NB4 (cell line): ENCODE data around the gene MED8.
"Not testable (repeated sequence)": the region's sequence is repeated elsewhere in the genome, so short reads cannot be mapped to it uniquely, and the experiment has no call there.

ENCODE experiments used
- DNase-seq: peaks from one replicate; pipeline ENCODE4 v3.0.0; 2010; ENCODE audit warnings: low read depth
- H3K4me3 ChIP-seq: one replicate; pipeline ENCODE4 v1.5.1; 2011; ENCODE audit warnings: mild to moderate bottlenecking, low read depth, low read length, moderate library complexity
- MAX ChIP-seq: IDR thresholded peaks from 2 replicates; pipeline ENCODE4 v1.6.1; 2011; ENCODE audit warnings: low read depth, low read length
- MYC ChIP-seq: IDR thresholded peaks from 2 replicates; pipeline ENCODE4 v1.6.1; 2011; ENCODE audit warnings: low read depth, low read length
- POLR2A ChIP-seq: IDR thresholded peaks from 2 replicates; pipeline ENCODE4 v1.6.1; 2011; ENCODE audit warnings: mild to moderate bottlenecking; ENCODE audit not compliant: insufficient read length; ENCODE audit errors: extremely low read depth
- TF ChIP-seq, protein P1 (sequence below): IDR thresholded peaks from one replicate; pipeline ENCODE4 v1.5.1; 2012; ENCODE audit warnings: low read depth, low read length

The MED8 gene

DNA sequence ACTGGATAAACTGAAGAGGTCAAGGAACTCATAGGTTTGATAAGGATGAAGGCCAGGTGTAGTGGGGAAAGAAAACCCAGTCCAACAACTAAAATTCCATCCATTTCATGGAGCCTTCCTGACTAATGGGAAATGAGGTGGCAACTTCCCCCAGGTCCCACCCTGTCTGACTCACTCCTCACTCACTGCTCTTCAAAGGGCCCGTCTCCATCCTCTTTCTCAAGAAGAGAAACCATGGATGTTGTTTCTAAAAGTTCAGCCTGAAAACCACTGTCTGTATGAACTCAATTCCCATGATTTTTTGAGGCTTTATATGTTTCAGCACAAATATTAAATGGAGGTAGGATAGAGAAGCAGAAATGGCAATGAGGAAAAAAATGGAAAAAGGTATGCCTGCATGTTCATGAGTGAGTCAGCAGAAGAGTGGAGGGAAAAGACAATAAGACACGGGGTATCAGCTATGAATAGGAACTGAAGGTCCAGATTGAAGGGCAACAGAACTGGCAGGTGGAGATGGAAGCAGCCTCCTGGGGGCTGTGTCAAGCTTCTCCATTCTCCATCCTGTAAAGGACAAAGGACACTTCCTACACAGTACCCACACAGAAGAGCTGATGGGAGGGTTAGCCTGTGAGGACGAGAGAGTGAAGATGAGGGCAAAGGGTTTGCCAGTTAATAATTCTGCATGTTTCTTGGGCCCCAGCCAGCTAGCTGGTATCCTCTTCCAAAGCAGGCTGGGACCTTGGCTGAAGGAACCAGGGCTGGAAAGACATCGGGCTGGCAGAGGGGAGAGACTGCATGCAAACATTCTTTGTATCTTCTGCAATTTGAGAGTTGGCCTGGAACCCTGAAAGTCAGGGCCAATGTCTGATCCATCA lies 16.3 kb downstream of the MED8 start:
- no peak overlapping the region for H3K4me3 ChIP-seq
- TF ChIP-seq MYC (no peak), POLR2A (no peak), MAX (no peak)
- TF ChIP-seq, protein P1, sequence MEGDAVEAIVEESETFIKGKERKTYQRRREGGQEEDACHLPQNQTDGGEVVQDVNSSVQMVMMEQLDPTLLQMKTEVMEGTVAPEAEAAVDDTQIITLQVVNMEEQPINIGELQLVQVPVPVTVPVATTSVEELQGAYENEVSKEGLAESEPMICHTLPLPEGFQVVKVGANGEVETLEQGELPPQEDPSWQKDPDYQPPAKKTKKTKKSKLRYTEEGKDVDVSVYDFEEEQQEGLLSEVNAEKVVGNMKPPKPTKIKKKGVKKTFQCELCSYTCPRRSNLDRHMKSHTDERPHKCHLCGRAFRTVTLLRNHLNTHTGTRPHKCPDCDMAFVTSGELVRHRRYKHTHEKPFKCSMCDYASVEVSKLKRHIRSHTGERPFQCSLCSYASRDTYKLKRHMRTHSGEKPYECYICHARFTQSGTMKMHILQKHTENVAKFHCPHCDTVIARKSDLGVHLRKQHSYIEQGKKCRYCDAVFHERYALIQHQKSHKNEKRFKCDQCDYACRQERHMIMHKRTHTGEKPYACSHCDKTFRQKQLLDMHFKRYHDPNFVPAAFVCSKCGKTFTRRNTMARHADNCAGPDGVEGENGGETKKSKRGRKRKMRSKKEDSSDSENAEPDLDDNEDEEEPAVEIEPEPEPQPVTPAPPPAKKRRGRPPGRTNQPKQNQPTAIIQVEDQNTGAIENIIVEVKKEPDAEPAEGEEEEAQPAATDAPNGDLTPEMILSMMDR = no peak
- DNase-seq = no peak

DNA sequence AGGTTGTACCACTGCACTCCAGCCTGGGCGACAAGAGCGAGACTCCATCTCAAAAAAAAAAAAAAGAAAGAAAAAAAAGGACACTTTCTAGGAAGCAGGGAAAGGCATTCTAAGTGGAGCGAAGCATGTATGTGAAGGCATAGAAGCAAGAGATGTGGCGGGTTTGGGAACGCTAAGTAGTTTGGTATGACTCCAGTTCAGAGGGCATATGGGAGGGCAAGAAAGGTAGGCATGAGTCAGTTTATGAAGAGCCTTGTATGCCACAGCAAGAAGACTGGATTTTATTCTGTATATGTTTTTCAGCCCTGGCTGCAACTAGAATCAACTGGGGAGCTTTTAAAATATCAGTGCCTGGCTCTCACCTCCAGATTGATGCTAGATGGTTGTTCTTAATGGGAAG lies 17.4 kb downstream of the MED8 start:
- no peak for DNase-seq
- TF ChIP-seq MAX (no peak), MYC (no peak), POLR2A (no peak)
- TF ChIP-seq, protein P1 = no peak
- no peak overlapping the region for H3K4me3 ChIP-seq

GRCh38 chr1:43370564-43370963 lies 19.0 kb downstream of the MED8 start:
- no peak for TF ChIP-seq POLR2A
- DNase-seq = no peak
- no peak overlapping the region for H3K4me3 ChIP-seq

DNA sequence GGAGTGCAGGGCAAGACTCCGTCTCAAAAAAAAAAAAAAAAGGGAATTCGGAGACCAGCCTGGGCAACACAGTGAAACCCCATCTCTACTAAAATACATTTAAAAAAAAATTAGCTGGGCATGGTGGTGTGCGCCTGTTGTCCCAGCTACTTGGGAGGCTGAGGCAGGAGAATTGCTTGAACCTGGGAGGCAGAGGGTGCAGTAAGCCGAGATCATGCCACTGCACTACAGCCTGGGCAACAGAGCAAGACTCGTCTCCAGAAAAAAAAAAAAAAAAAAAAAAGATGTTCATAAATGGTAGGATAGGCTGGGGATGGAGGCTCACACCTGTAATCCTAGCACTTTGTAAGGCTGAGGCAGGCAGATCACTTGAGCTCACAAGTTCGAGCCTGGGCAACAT lies 19.8 kb downstream of the MED8 start:
- H3K4me3 ChIP-seq = not testable (repeated sequence)

GRCh38 chr1:43368646-43369020 lies 21.0 kb downstream of the MED8 start:
- no peak for DNase-seq
- TF ChIP-seq, protein P1 = no peak
- no peak for TF ChIP-seq POLR2A
- TF ChIP-seq MYC = no peak
- no peak for TF ChIP-seq MAX
- peak overlapping the region; percentile 71 for H3K4me3 ChIP-seq

More for the DNA sequence above, 19.8 kb downstream of the MED8 start:
- DNase-seq = not testable (repeated sequence)

- peak; percentile 37 for TF ChIP-seq MYC
- TF ChIP-seq, protein P1 = peak; percentile 12
- TF ChIP-seq POLR2A = peak; percentile 71
- peak; percentile 41 for TF ChIP-seq MAX
- peak; percentile 94 for DNase-seq
- H3K4me3 ChIP-seq = peak within 1 kb of the TSS; percentile 83
Measured at GRCh38 chr1:43367904-43368645, 21.5 kb downstream of the MED8 start, which contains the start of gene ELOVL1. ELOVL1 (minus strand) TSS chr1:43368011; CDS start chr1:43365609, 2,402 bp downstream.
